Calu3 (cell line): ENCODE results near the gene XRCC3. TPM values are rescaled to one million over a fixed set of nuclear protein-coding genes. Genes with fewer than 3 reads are reported as not detected.

Experiments used
- BruUV-seq: library from RNA; stranded (reverse); fragments of 400-500 nt; replicated peaks from 2 replicates; lab custom pipeline; 2021; lab: Mats Ljungman, UMichigan
- CTCF ChIA-PET: fragments of 300-600 bp; sonication (Branson Sonifier 250); formaldehyde crosslinking; loops from one replicate; lab custom pipeline; 2022; ENCODE audit warnings: antibody characterized with exemption; lab: Charles Lee
- DNase-seq: peaks from one replicate; pipeline ENCODE4 v3.0.0; 2022
- H3K27ac Mint-ChIP-seq: one replicate; pipeline ENCODE4 v1.8.0; 2022; ENCODE audit warnings: mixed read lengths; ENCODE audit not compliant: unreplicated experiment
- H3K27me3 Mint-ChIP-seq: one replicate; pipeline ENCODE4 v1.8.0; 2022; ENCODE audit warnings: mixed read lengths; ENCODE audit not compliant: unreplicated experiment
- H3K36me3 Mint-ChIP-seq: one replicate; pipeline ENCODE4 v1.8.0; 2022; ENCODE audit warnings: mild to moderate bottlenecking, moderate library complexity, mixed read lengths; ENCODE audit not compliant: insufficient read depth, unreplicated experiment
- H3K4me1 Mint-ChIP-seq: one replicate; pipeline ENCODE4 v1.8.0; 2022; ENCODE audit warnings: mild to moderate bottlenecking, low read depth, mixed read lengths; ENCODE audit not compliant: unreplicated experiment
- H3K4me3 Mint-ChIP-seq: one replicate; pipeline ENCODE4 v1.8.0; 2022; ENCODE audit warnings: mild to moderate bottlenecking, low read depth, moderate library complexity, mixed read lengths; ENCODE audit not compliant: unreplicated experiment
- H3K9me3 Mint-ChIP-seq: one replicate; pipeline ENCODE4 v1.8.0; 2022; ENCODE audit warnings: low read depth, mixed read lengths; ENCODE audit not compliant: unreplicated experiment
- intact Hi-C: fragments of 100-400 bp; cut with micrococcal nuclease; formaldehyde crosslinking; loops from one replicate; pipeline ENCODE4 v1.10.0; 2022; ENCODE audit not compliant: unreplicated experiment
- total RNA-seq: library from RNA; stranded (reverse); gene quantifications from 2 replicates; pipeline ENCODE4 v1.2.3, GENCODE V29; 2022
- TF ChIP-seq, protein P1 (sequence below): fragments of 200-600 bp; IDR thresholded peaks from one replicate; pipeline ENCODE4 v1.8.0; 2022; ENCODE audit warnings: antibody characterized with exemption; ENCODE audit not compliant: unreplicated experiment

Gene XRCC3
- total RNA-seq, 1 experiment from 2014 or later, result 48.6 TPM

DNA sequence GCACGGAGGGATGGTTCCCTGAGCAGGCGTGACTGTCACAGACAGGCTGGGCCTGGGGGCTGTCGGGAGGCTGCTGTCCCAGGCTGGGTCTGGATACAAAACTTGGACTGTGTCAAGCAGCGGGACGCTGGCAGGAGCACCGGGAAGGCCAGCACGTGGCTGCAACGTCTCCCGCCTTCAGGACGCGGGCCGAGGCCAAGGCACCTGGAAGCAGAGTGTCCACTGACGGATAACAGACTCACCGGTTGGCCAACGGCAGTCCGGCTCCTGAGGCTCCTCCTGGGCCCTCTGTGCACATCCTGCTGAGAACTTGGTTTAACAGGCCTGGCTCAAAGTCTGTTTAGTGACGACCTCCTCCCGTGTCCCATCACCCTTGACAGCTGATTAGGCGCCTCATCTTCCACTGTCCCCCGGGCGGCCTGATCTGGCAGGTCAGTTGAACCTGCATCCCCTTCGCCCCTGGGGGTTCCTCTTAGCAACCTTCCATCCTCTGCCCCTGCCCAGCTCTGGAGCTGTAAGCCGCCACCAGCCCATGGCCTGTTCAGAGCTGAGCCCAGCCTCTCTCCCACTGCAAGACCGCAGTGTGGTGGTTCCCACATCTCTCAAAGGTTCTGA is 2.5 kb downstream of the XRCC3 start:
- peak overlapping the region; percentile 27 for H3K27ac Mint-ChIP-seq
- intact Hi-C loops, result no loop called here

DNA sequence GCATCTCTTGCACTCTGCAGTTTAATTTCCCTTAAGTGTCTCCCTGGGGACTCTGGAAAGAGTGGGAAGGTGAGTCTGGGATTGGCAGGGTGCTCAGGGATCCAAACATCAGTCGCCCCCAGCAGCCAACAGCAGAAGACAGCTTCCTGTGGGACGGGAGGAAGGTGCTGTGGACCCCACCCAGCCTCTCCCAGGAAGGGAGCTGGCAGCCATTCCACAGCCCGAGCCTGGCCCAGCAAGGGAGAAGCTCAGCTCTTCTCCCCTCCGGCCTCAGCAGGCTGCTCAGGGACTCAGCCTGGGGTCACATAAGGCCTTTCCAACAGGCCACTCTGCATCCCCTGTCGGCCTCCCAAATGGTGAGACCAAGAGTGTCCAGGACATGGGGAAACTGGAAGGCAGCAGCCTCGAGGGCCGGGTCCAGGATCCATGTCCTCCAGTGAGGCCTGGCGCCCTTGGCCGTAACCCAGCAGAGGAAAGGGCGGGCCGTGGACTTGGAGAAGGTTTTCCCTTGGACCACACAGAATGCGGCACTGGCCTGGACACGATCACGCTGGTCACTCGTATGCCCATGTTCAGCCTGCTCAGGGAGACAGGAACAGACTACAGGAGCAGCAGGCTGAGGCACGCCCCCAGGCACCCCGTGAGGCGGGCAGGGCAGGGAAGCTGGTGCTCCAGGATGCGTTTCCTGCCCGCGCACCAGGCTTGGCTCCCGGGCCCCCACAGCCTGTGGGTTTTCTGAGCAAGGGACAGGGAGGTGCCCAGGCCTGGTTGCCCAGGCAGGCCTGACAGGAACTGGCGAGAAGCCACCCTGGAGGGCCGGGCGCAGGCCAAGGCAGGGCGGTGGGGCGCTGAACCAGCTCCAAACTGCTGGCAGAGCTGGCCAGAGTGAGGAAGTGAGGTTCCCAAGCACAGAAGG is 3.5 kb downstream of the XRCC3 start:
- no peak for DNase-seq
- CTCF ChIA-PET, result no interaction called here

More for the DNA sequence above, 2.5 kb downstream of the XRCC3 start:
- peaks cover 63% of the 10 kb centered on the region for H3K36me3 Mint-ChIP-seq
- H3K4me3 Mint-ChIP-seq, result no peak overlapping the region
- peaks cover 19% of the 10 kb centered on the region for H3K4me1 Mint-ChIP-seq
- DNase-seq, result no peak
- CTCF ChIA-PET, result interaction anchor here (1.3 kb wide), 1 partner anchor 12 kb away, joined by 4 read pairs; no protein-coding TSS in a partner anchor
- no peaks in the 10 kb centered on the region for H3K27me3 Mint-ChIP-seq
- no peaks in the 10 kb centered on the region for H3K9me3 Mint-ChIP-seq
- TF ChIP-seq, protein P1, sequence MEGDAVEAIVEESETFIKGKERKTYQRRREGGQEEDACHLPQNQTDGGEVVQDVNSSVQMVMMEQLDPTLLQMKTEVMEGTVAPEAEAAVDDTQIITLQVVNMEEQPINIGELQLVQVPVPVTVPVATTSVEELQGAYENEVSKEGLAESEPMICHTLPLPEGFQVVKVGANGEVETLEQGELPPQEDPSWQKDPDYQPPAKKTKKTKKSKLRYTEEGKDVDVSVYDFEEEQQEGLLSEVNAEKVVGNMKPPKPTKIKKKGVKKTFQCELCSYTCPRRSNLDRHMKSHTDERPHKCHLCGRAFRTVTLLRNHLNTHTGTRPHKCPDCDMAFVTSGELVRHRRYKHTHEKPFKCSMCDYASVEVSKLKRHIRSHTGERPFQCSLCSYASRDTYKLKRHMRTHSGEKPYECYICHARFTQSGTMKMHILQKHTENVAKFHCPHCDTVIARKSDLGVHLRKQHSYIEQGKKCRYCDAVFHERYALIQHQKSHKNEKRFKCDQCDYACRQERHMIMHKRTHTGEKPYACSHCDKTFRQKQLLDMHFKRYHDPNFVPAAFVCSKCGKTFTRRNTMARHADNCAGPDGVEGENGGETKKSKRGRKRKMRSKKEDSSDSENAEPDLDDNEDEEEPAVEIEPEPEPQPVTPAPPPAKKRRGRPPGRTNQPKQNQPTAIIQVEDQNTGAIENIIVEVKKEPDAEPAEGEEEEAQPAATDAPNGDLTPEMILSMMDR, result no peak
- no TSS peak for BruUV-seq

DNA sequence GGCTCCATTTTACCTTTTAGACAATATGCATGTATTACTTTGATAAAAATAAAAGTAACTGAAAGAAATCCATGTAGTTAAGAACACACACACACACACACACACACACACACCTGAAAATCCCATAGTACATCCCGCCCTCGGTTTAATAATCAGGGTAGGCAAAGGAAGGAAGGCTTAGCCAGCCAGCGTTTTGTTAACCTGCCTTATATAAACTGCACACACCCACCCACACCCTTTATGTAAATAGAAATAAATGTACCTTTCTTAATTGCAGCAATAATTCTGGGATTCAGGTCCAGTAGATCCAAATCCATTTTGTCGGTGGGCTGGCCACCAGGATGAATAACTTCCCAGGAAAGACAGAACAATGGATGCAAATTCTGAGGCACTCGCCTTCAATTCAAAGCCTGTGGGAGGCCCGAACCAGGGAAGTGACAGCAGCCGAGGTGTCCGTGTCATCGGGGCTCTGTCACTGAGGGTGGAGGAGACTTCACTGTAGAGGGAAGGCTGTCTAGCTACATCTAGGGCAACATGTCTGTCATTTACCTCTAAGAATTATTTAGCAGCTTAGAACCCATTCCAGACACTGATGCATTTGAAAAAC is 4.4 kb downstream of the XRCC3 start:
- H3K27ac Mint-ChIP-seq, result no peak overlapping the region
- TF ChIP-seq, protein P1, result no peak
- peaks cover 7% of the 10 kb centered on the region for H3K4me1 Mint-ChIP-seq
- H3K4me3 Mint-ChIP-seq, result no peak overlapping the region
- no peaks in the 10 kb centered on the region for H3K9me3 Mint-ChIP-seq
- intact Hi-C loops, result no loop called here
- CTCF ChIA-PET, result no interaction called here
- H3K27me3 Mint-ChIP-seq, result no peaks in the 10 kb centered on the region
- no TSS peak for BruUV-seq
- DNase-seq, result no peak
- H3K36me3 Mint-ChIP-seq, result peaks cover 50% of the 10 kb centered on the region

More for the DNA sequence above, 3.5 kb downstream of the XRCC3 start:
- no peaks in the 10 kb centered on the region for H3K9me3 Mint-ChIP-seq
- BruUV-seq, result no TSS peak
- no peak overlapping the region for H3K4me3 Mint-ChIP-seq
- H3K27me3 Mint-ChIP-seq, result no peaks in the 10 kb centered on the region
- intact Hi-C loops, result no loop called here
- peak overlapping the region; percentile 27 for H3K27ac Mint-ChIP-seq
- H3K4me1 Mint-ChIP-seq, result peaks cover 10% of the 10 kb centered on the region
- TF ChIP-seq, protein P1, result no peak
- peaks cover 57% of the 10 kb centered on the region for H3K36me3 Mint-ChIP-seq

DNA sequence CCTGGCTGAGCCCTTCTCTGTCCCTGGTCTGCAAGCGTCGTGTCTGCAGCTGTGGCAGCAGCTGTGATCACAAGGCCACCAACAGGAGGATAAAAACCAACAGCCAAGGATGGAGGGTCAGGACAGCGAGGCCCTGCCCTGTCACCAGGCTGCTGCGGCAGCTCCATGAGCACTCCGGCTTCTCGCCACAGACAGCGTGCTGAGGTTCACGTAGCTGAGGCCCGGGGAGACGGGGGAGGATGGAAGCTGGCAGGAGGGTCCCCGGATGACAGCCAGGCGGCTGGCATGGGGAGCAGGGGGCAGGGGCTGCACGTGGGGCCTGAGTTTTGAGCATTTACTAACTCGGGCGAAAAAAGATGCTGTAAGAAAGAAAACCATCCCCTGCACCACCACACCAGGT is 5.4 kb downstream of the XRCC3 start:
- TF ChIP-seq, protein P1, result no peak
- CTCF ChIA-PET, result no interaction called here
- H3K9me3 Mint-ChIP-seq, result no peaks in the 10 kb centered on the region
- intact Hi-C loops, result no loop called here
- no peaks in the 10 kb centered on the region for H3K27me3 Mint-ChIP-seq
- DNase-seq, result no peak
- no peak overlapping the region for H3K27ac Mint-ChIP-seq
- H3K4me1 Mint-ChIP-seq, result peaks cover 7% of the 10 kb centered on the region
- no TSS peak for BruUV-seq
- H3K36me3 Mint-ChIP-seq, result peaks cover 40% of the 10 kb centered on the region
- H3K4me3 Mint-ChIP-seq, result no peak overlapping the region
